ENCODE data around the gene CTSD.
"Not testable (repeated sequence)": the region's sequence is repeated elsewhere in the genome, so short reads cannot be mapped to it uniquely, and the experiment has no call there.

Gene CTSD

DNA sequence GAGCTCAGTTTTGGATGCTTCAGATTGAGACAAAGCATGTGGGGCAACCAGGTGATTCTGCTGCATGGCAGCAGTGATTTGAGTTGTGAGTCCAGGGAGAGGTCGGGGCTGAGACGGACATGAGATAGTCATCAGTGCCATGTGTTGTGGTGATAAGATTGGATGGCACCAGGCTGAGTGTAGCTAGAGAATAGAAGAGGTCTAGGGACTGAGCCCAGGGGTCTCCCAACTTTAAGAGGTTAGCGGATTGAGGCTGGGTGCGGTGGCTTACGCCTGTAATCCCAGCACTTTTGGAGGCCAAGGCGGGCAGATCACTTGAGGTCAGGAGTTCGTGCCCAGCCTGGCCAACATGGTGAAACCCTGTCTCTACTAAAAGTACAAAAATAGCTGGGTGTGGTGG lies 6.3 kb upstream of the CTSD start:
- DNase-seq (ENCODE audit: low spot score) = no peak

DNA sequence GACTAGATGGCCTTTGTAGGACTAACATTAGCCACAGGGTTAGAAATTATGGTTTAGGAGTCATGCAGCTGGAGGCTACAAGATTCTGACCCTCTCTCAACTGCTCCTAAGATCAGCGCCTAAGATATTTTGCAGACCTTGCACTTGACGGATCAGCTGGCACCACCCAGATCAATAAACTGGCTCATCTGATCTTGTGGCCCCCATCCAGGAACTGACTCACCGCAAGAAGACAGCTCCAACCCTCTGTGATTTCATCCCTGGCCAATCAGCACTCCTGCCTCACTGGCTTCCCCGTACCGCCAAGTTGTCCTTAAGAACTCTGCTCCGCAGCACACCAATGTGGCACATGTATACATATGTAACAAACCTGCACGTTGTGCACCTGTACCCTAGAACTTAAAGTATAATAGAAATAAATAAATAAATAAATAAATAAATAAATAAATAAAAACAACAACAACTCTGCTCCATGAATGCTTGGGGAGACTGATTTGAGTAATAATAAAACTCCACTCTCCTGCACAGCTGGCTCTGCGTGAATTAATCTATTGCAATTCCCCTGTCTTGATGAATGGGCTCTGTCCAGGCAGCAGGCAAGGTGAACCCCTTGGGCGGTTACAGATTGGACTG lies 5.7 kb upstream of the CTSD start:
- not testable (repeated sequence) for DNase-seq (ENCODE audit: low spot score)

- DNase-seq (ENCODE audit: low spot score) = no peak
These were observed 4.4 kb upstream of the CTSD start for GRCh38 chr11:1768141-1768469.

DNA sequence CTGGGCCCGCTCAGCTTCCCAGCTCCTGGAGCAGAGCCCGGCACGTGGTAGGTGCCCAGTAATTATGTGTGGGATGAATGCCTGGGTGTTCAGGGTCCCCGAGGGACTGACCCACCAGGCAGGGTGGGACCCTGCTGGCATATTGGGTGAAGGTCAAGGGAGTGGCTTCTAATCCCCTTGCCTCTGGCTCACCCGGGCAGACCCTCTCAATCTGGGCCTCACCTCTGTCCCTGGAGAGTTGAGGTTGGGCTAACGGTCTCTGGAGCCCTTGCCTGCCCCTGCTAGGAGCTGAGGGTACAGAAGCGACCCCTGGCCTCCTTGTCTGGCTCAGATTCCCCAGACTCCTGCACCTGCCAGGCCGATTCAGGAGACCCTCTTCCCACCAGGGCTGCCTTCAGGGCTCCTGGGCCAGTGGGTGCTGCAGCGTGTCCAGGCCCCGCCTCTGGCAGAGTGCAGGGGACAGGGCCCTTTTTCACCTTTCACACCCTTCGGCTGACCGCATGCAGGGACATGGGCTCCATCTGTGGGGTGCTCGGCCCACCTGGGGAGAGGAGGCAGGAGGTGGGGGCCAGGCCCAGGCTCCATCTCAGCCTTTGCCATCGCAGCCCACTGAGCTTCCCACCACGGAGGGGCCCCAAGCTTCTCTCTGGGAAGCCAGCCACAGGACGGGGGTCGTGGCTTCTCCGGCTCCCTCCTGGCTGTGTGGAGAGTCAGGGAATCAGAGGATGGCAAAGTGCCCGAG lies 3.8 kb upstream of the CTSD start:
- DNase-seq (ENCODE audit: low spot score) = no peak

- DNase-seq (ENCODE audit: low spot score) = no peak
These were observed 3.1 kb upstream of the CTSD start for GRCh38 chr11:1766719-1767398.

- DNase-seq (ENCODE audit: low spot score) = no peak
These were observed 2.4 kb upstream of the CTSD start for GRCh38 chr11:1765871-1766718.

- no peak for DNase-seq (ENCODE audit: low spot score)
These were observed 361 bp downstream of the CTSD start for GRCh38 chr11:1763336-1763795.

DNA sequence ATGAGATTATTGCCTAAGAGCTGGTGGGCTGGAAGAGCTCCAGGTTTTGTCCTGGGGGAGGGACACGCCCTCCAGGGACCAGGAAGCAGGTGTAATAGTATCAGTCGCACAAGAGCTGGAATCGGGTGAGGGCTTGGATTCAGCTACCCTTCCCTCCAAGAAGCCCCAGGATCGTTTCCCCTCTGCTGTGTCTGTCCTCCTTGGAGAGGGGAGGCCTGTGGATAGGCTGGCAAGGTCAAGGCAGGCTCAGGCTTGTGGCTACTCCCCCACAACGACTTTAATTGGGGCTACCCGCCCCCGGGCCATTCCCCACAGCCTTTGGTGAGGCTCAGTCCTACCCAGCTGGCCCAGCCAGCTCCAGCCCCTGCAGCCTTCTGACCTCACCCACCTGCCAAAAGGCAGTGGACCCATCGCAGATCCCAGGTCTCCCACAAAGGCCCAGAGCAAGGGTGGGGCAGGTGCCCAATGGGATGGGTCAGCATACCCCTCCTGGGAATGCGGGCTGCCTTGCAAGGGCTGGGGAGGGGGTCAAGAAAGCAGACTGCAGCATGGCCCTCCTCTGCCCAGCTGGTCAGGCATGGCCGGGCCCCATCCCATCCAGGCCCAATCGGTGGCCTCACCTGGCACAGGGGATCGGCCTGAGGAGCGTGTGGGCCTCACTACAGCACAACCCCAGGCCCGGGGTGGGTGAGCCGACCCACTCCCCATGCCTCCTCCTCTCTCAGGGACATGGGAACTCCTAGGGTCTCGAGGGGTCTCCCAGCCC lies 1.0 kb downstream of the CTSD start:
- no peak for DNase-seq (ENCODE audit: low spot score)

DNA sequence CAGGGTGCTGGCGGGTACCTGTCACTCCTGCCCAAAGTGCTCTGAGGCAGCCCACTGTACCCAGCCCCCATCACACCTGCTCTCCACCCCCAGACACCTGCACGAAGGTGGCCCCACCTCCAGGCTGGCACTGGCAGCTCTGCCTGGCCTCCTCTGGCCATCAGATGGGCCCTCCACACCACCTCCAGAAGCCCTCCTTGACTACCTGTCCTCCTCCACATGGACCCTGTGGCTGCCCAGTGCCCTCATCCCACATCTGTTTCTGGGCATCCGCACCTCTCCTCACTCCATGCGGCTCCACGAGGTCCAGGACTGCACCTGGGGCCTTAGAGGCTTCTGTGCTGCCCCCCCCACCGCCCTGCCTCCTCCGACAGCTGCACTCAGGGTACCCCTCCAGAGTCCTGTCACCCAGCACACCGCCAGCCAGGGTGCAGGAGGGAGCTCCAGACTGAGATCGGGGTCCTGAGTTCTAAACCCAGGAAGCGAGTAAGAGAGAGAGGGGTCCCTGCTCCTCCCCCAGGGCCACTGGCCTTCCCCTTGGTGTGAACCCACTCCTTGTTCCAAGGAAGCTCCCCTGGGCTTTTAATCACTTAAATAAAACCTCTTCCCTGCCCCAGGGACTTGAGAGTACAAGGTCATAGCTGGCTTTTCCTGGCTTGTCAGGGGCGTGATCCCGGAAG lies 1.7 kb downstream of the CTSD start:
- no peak for DNase-seq (ENCODE audit: low spot score)

- DNase-seq (ENCODE audit: low spot score) = no peak
These were observed 2.4 kb downstream of the CTSD start for GRCh38 chr11:1761110-1761856.

DNA sequence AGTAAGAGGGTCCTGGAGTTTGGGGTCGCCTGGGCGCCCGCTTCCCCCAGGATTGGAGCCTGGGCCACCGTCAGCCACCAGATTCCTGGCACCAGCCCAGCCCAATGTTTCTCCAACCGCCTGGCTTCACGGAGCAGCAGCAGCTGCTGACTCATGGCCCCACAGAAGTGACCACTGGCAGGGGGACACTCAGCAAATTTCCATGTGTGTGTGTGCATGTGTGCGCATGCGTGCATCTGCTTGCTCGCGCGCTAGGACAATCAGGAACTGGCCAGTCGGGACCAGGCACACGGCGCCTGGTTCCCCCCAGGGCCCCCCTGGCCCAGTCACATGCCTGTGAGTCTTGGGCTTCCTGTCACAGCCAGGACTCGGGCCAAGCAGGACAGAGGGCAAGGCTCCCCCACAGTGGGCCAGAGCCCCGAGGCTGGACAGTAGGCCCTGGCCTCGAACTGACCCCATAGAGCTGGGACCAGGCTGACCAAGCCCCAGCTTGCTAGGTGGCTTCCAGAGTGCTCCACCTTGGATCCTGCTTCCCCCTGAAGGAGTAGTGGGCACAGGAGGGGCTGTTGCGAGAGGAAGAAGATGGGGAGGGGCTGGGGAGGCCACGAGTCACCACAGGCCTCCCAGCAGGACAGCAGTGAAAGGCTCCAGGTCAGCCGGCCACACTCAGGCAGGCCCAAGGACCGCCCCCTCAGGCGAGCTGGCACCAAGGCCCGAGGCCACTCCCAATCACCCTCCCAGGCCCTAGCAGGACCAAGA lies 3.2 kb downstream of the CTSD start:
- no peak for DNase-seq (ENCODE audit: low spot score)

DNA sequence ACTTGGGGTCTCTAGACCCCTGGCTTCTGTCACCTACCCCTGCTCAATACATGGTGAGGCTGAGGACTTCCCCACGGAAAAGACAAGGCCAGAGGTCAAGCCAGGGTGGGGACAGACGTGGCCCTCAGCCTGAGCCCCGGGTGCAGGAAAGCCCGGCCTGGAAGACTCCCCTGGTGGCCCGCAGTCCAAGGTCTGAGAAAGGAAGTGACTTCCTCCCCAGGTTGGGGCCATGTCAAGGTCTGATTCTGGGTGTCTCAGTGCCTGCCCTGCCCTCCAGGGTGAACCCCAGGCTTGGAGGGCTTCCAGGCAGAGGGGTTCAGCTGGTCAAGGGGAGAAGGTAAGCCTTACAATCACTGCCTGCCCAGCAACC lies 3.9 kb downstream of the CTSD start:
- no peak for DNase-seq (ENCODE audit: low spot score)

GRCh38 chr11:1759151-1759850 lies 4.4 kb downstream of the CTSD start:
- no peak for DNase-seq (ENCODE audit: low spot score)

GRCh38 chr11:1758611-1759150 lies 5.0 kb downstream of the CTSD start:
- DNase-seq (ENCODE audit: low spot score) = no peak

GRCh38 chr11:1757861-1758610 lies 5.7 kb downstream of the CTSD start:
- no peak for DNase-seq (ENCODE audit: low spot score)

- DNase-seq (ENCODE audit: low spot score) = no peak
These were observed 6.6 kb downstream of the CTSD start for GRCh38 chr11:1756791-1757771.

Data from RKO (cell line).